ENCODE data around the gene SLMAP.

DNA sequence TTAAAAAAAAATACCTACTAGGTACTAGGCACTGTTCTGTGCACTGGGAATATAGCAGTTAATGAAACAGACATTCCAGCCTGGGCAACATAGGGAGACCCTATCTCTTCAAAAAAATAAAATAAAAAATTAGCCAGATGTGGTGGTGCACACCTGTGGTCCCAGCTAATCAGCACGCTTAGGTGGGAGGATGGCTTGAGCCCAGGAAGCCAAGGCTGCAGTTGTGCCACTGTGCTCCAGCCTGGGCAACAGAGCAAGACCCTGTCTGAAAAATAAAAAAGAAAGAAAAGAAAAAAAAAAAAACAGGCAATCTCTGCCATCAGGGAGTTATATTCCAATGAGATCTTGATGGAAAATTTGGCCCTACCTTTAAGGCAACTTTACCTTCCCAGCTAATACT is 137.0 kb downstream of the SLMAP start:
- no peak for TF ChIP-seq POLR2A (IDR thresholded peaks at IDR 0.05)
- TF ChIP-seq, protein P1, sequence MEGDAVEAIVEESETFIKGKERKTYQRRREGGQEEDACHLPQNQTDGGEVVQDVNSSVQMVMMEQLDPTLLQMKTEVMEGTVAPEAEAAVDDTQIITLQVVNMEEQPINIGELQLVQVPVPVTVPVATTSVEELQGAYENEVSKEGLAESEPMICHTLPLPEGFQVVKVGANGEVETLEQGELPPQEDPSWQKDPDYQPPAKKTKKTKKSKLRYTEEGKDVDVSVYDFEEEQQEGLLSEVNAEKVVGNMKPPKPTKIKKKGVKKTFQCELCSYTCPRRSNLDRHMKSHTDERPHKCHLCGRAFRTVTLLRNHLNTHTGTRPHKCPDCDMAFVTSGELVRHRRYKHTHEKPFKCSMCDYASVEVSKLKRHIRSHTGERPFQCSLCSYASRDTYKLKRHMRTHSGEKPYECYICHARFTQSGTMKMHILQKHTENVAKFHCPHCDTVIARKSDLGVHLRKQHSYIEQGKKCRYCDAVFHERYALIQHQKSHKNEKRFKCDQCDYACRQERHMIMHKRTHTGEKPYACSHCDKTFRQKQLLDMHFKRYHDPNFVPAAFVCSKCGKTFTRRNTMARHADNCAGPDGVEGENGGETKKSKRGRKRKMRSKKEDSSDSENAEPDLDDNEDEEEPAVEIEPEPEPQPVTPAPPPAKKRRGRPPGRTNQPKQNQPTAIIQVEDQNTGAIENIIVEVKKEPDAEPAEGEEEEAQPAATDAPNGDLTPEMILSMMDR (IDR thresholded peaks at IDR 0.05): no peak

All from prostate gland (tissue), 2 donors.